PC-9 (cell line): Measurements from ENCODE around the gene MXRA5. TPM values are rescaled to one million over a fixed set of nuclear protein-coding genes. Genes with fewer than 3 reads are reported as not detected.

Experiments
- BruUV-seq: library from RNA; stranded (reverse); fragments of 400-500 nt; replicated peaks from 2 replicates; lab custom pipeline; 2021; lab: Mats Ljungman, UMichigan
- CTCF ChIA-PET: fragments of 300-600 bp; sonication (Branson Sonifier 250); formaldehyde crosslinking; loops from one replicate; lab custom pipeline; 2022; ENCODE audit warnings: antibody characterized with exemption; lab: Charles Lee
- POLR2A ChIA-PET: fragments of 300-600 bp; sonication (Branson Sonifier 250); formaldehyde crosslinking; loops from one replicate; lab custom pipeline; 2022; ENCODE audit warnings: antibody characterized with exemption; ENCODE audit not compliant: unreplicated experiment; lab: Charles Lee
- DNase-seq, 2 experiments: peaks; one replicate each; pipeline versions ENCODE4 v3.0.0 to v3.0.0-alpha.2; 2015 to 2022; ENCODE audit warnings: mixed read lengths in 1 of 2
- H2AFZ ChIP-seq: fragments of 200-600 bp; sonication (generic); 2 replicates; pipeline ENCODE4 v1.8.1; 2017; ENCODE audit warnings: antibody characterized with exemption
- H3F3A ChIP-seq: fragments of 200-600 bp; sonication (generic); 2 replicates; pipeline ENCODE4 v1.8.1; 2017; ENCODE audit warnings: antibody characterized with exemption, mild to moderate bottlenecking, low read depth; ENCODE audit not compliant: insufficient read depth
- H3K27ac ChIP-seq: fragments of 200-600 bp; sonication (generic); 2 replicates; pipeline ENCODE4 v1.6.1; 2016; ENCODE audit warnings: mixed run types
- H3K27me3 ChIP-seq: fragments of 200-600 bp; sonication (generic); 2 replicates; pipeline ENCODE4 v1.6.1; 2016; ENCODE audit warnings: low read depth, mixed run types; ENCODE audit not compliant: insufficient read depth
- H3K36me3 ChIP-seq: fragments of 200-600 bp; sonication (generic); 2 replicates; pipeline ENCODE4 v1.6.1; 2016; ENCODE audit warnings: low read depth, mixed run types
- H3K4me1 ChIP-seq: fragments of 200-600 bp; sonication (generic); replicated peaks from 2 replicates; pipeline ENCODE4 v1.6.1; 2016; ENCODE audit warnings: mixed run types; ENCODE audit not compliant: insufficient read depth
- H3K4me2 ChIP-seq: fragments of 200-600 bp; sonication (generic); 2 replicates; pipeline ENCODE4 v1.6.1; 2017; ENCODE audit warnings: mixed run types
- H3K4me3 ChIP-seq: fragments of 200-600 bp; sonication (generic); 2 replicates; pipeline ENCODE4 v1.6.1; 2016; ENCODE audit warnings: mixed run types
- H3K79me2 ChIP-seq: fragments of 200-600 bp; sonication (generic); 2 replicates; pipeline ENCODE4 v1.6.1; 2017; ENCODE audit warnings: low read depth, mixed run types
- H3K9me2 ChIP-seq: fragments of 200-600 bp; sonication (generic); 2 replicates; pipeline ENCODE4 v1.8.1; 2017; ENCODE audit warnings: mild to moderate bottlenecking; ENCODE audit not compliant: insufficient read depth
- H3K9me3 ChIP-seq: fragments of 200-600 bp; sonication (generic); 2 replicates; pipeline ENCODE4 v1.8.1; 2016; ENCODE audit warnings: low read depth; ENCODE audit not compliant: insufficient read depth
- H4K20me1 ChIP-seq: fragments of 200-600 bp; sonication (generic); 2 replicates; pipeline ENCODE4 v1.8.1; 2017; ENCODE audit not compliant: insufficient read depth
- CTCF ChIP-seq: fragments of 200-600 bp; sonication (generic); conservative IDR thresholded peaks from 2 replicates; pipeline ENCODE4 v1.6.1; 2017; ENCODE audit warnings: mixed run types, antibody characterized with exemption, mild to moderate bottlenecking, moderate library complexity
- EZH2 ChIP-seq: fragments of 200-600 bp; sonication (generic); IDR thresholded peaks from 2 replicates; pipeline ENCODE4 v1.8.0; 2017; ENCODE audit warnings: antibody characterized with exemption, low read depth
- intact Hi-C: fragments of 100-400 bp; cut with micrococcal nuclease; formaldehyde crosslinking; loops from one replicate; pipeline ENCODE4 v1.10.0; 2022; ENCODE audit not compliant: unreplicated experiment
- total RNA-seq: library from RNA; stranded (reverse); gene quantifications from 2 replicates; pipeline ENCODE4 v1.2.3, GENCODE V29; 2021

Gene MXRA5
- total RNA-seq, 1 experiment from 2014 or later, result not detected

GRCh38 chrX:3371163-3371562, 24.7 kb upstream of the MXRA5 start:
- H4K20me1 ChIP-seq, result no peaks in the 10 kb centered on the region
- intact Hi-C loops, result no loop called here
- no peaks in the 10 kb centered on the region for H3F3A ChIP-seq
- ChIA-PET POLR2A (no interaction called here), CTCF (no interaction called here)
- H3K4me2 ChIP-seq, result no peak overlapping the region
- peaks cover 15% of the 10 kb centered on the region; the same call in 1 of the 2 replicates for H3K27me3 ChIP-seq
- no peak for DNase-seq
- no peaks in the 10 kb centered on the region for H3K9me2 ChIP-seq
- no peak overlapping the region for H3K27ac ChIP-seq
- H3K36me3 ChIP-seq, result no peaks in the 10 kb centered on the region
- H3K4me1 ChIP-seq, result no peaks in the 10 kb centered on the region
- BruUV-seq, result no TSS peak
- TF ChIP-seq CTCF (no peak), EZH2 (no peak)
- no peak overlapping the region for H2AFZ ChIP-seq
- no peaks in the 10 kb centered on the region for H3K9me3 ChIP-seq
- H3K4me3 ChIP-seq, result no peak overlapping the region
- H3K79me2 ChIP-seq, result no peaks in the 10 kb centered on the region

- ChIA-PET POLR2A (no interaction called here), CTCF (no interaction called here)
- H3K4me2 ChIP-seq, result no peak overlapping the region
- TF ChIP-seq EZH2 (no peak), CTCF (no peak)
- no peaks in the 10 kb centered on the region for H3K36me3 ChIP-seq
- H3K27ac ChIP-seq, result no peak overlapping the region
- no peaks in the 10 kb centered on the region for H3K4me1 ChIP-seq
- no peaks in the 10 kb centered on the region for H3K9me3 ChIP-seq
- no peaks in the 10 kb centered on the region for H4K20me1 ChIP-seq
- H3K4me3 ChIP-seq, result no peak overlapping the region
- intact Hi-C loops, result no loop called here
- BruUV-seq, result no TSS peak
- H2AFZ ChIP-seq, result no peak overlapping the region
- peaks cover 15% of the 10 kb centered on the region; the same call in 1 of the 2 replicates for H3K27me3 ChIP-seq
- H3K79me2 ChIP-seq, result no peaks in the 10 kb centered on the region
- no peak for DNase-seq
- H3K9me2 ChIP-seq, result no peaks in the 10 kb centered on the region
- H3F3A ChIP-seq, result no peaks in the 10 kb centered on the region
These were observed 24.2 kb upstream of the MXRA5 start for GRCh38 chrX:3370656-3371055.

- Histone ChIP-seq H3K27me3 (peaks cover 49% of the 10 kb centered on the region), H3K36me3 (no peaks in the 10 kb centered on the region), H3K9me3 (no peaks in the 10 kb centered on the region), H3K4me3 (no peak overlapping the region), H3K4me2 (no peak overlapping the region), H3K4me1 (no peaks in the 10 kb centered on the region), H3K27ac (no peak overlapping the region), H3K79me2 (no peaks in the 10 kb centered on the region), H2AFZ (no peak overlapping the region), H4K20me1 (no peaks in the 10 kb centered on the region), H3F3A (no peaks in the 10 kb centered on the region), H3K9me2 (no peaks in the 10 kb centered on the region)
- DNase-seq, result no peak
- TF ChIP-seq EZH2 (no peak), CTCF (no peak)
- BruUV-seq, result no TSS peak
- POLR2A ChIA-PET, result no interaction called here
- CTCF ChIA-PET, result no interaction called here
- intact Hi-C loops, result no loop called here
These were observed 16.5 kb upstream of the MXRA5 start for GRCh38 chrX:3362956-3363355.
